Vagina (tissue), 2 donors: ENCODE results near the gene CD22. TPM values are rescaled to one million over a fixed set of nuclear protein-coding genes. Genes with fewer than 3 reads are reported as not detected.

Experiments
- DNase-seq, 2 donors: peaks; one replicate each; pipeline ENCODE4 v3.0.0-alpha.2; 2017; ENCODE audit errors: extremely low spot score in 2 of 2
- H3K27ac ChIP-seq: fragments of 200-600 bp; sonication (generic); one replicate; pipeline ENCODE4 v1.5.1; 2019
- H3K27me3 ChIP-seq: fragments of 200-600 bp; sonication (generic); one replicate; pipeline ENCODE4 v1.5.1; 2019
- H3K36me3 ChIP-seq, 2 donors: fragments of 200-600 bp; sonication (generic); one replicate each; pipeline ENCODE4 v1.5.1; 2017 to 2019
- H3K4me1 ChIP-seq: fragments of 200-600 bp; sonication (generic); one replicate; pipeline ENCODE4 v1.5.1; 2019
- H3K4me3 ChIP-seq, 2 donors: fragments of 200-600 bp; sonication (generic); 1 replicate in 1 of 2; 2 replicates in 1 of 2; pipeline ENCODE4 v1.5.1; 2016 to 2019
- H3K9me3 ChIP-seq: fragments of 200-600 bp; sonication (generic); one replicate; pipeline ENCODE4 v1.5.1; 2019
- POLR2A ChIP-seq, 2 donors: fragments of 450-650 bp; IDR thresholded peaks; one replicate each; pipeline ENCODE4 v1.6.1; 2017; ENCODE audit warnings: antibody characterized with exemption in 2 of 2, mild to moderate bottlenecking in 2 of 2, moderate library complexity in 2 of 2
- POLR2AphosphoS5 ChIP-seq, 2 donors: sonication (generic); formaldehyde crosslinking; IDR thresholded peaks; one replicate each; pipeline ENCODE4 v1.9.0; 2017; ENCODE audit warnings: antibody characterized with exemption in 2 of 2, mild to moderate bottlenecking in 2 of 2, low read depth in 1 of 2; ENCODE audit not compliant: insufficient read depth in 1 of 2
- intact Hi-C: fragments of 100-400 bp; cut with DNase I; formaldehyde crosslinking; loops from one replicate; pipeline ENCODE4 v1.15.1; 2023
- total RNA-seq: library from RNA; depleted of rRNA; stranded (reverse); fragments of >200 nt; gene quantifications from one replicate; pipeline ENCODE4 v1.2.3, GENCODE V29; 2016
- TF ChIP-seq, protein P1 (sequence below), 3 experiments: fragments of 450-650 bp in 2 of 3; fragments of 200-600 bp in 1 of 3; sonication (generic) in 1 of 3; IDR thresholded peaks; one replicate each; pipeline ENCODE4 v1.5.1; 2017 to 2019; ENCODE audit warnings: antibody characterized with exemption in 3 of 3, mild to moderate bottlenecking in 2 of 3, moderate library complexity in 2 of 3

The CD22 gene
- total RNA-seq, 1 donor from 2014 or later: 7.6 TPM

DNA sequence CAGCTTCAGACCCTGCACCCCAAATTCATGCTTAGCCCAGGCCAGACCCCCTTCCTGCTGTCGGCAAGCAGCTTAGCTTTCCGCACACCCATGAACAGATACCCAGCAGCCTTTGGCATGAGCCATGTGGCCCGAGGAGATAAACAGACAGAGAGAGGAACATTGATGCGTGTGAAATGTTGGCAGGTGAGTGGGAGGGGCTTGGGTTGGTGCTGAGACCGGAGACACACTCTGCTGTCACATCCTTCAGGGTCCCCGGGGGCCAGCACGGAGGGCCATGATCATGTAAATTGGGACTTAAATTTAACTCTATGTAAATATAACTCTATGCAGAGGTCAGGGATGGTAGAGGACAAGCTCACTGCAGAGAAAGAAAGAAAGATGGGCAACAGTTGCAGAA, 1.5 kb downstream of the CD22 start:
- Histone ChIP-seq H3K9me3 (no peaks in the 10 kb centered on the region), H3K4me3 (no peak overlapping the region), H3K27me3 (no peaks in the 10 kb centered on the region), H3K36me3 (no peaks in the 10 kb centered on the region), H3K4me1 (no peaks in the 10 kb centered on the region), H3K27ac (no peak overlapping the region)
- DNase-seq: no peak
- intact Hi-C loops: no loop called here
- TF ChIP-seq, protein P1, sequence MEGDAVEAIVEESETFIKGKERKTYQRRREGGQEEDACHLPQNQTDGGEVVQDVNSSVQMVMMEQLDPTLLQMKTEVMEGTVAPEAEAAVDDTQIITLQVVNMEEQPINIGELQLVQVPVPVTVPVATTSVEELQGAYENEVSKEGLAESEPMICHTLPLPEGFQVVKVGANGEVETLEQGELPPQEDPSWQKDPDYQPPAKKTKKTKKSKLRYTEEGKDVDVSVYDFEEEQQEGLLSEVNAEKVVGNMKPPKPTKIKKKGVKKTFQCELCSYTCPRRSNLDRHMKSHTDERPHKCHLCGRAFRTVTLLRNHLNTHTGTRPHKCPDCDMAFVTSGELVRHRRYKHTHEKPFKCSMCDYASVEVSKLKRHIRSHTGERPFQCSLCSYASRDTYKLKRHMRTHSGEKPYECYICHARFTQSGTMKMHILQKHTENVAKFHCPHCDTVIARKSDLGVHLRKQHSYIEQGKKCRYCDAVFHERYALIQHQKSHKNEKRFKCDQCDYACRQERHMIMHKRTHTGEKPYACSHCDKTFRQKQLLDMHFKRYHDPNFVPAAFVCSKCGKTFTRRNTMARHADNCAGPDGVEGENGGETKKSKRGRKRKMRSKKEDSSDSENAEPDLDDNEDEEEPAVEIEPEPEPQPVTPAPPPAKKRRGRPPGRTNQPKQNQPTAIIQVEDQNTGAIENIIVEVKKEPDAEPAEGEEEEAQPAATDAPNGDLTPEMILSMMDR (IDR thresholded peaks at IDR 0.05): no peak
- TF ChIP-seq POLR2AphosphoS5 (IDR thresholded peaks at IDR 0.05; ENCODE audit: insufficient read depth in 1 of 2, low read depth in 1 of 2) (no peak), POLR2A (IDR thresholded peaks at IDR 0.05) (no peak)

GRCh38 chr19:35331551-35332214, 2.7 kb downstream of the CD22 start:
- no peaks in the 10 kb centered on the region for H3K27me3 ChIP-seq

DNA sequence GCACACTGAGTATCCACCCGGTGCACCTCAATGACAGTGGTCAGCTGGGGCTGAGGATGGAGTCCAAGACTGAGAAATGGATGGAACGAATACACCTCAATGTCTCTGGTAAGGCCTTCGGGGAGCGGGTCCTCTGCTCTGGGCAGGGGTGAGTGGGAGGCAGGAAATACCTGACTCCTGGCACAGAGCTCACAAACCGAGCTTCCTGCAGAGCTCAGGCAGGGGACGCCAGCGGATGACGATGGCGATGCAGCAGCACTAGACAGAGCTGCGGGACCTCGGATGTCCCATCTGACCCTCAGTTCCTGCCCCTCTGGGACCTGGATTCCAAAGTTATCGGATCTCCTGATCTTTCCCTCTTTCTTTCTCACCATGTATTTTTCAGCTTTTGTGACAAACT, 3.8 kb downstream of the CD22 start:
- TF ChIP-seq POLR2A (IDR thresholded peaks at IDR 0.05) (no peak), POLR2AphosphoS5 (IDR thresholded peaks at IDR 0.05; ENCODE audit: insufficient read depth in 1 of 2, low read depth in 1 of 2) (no peak)
- TF ChIP-seq, protein P1 (IDR thresholded peaks at IDR 0.05): no peak
- H3K9me3 ChIP-seq: no peaks in the 10 kb centered on the region
- no peak overlapping the region for H3K4me3 ChIP-seq
- intact Hi-C loops: no loop called here
- DNase-seq: no peak
- H3K27me3 ChIP-seq: no peaks in the 10 kb centered on the region
- H3K4me1 ChIP-seq: no peaks in the 10 kb centered on the region
- H3K27ac ChIP-seq: no peak overlapping the region
- no peaks in the 10 kb centered on the region for H3K36me3 ChIP-seq

More at GRCh38 chr19:35331551-35332214, 2.7 kb downstream of the CD22 start:
- H3K4me1 ChIP-seq: no peaks in the 10 kb centered on the region
- no peaks in the 10 kb centered on the region for H3K9me3 ChIP-seq
- no peak overlapping the region for H3K4me3 ChIP-seq
- no peak for TF ChIP-seq POLR2A (IDR thresholded peaks at IDR 0.05)
- TF ChIP-seq, protein P1 (IDR thresholded peaks at IDR 0.05): no peak
- TF ChIP-seq POLR2AphosphoS5 (IDR thresholded peaks at IDR 0.05; ENCODE audit: insufficient read depth in 1 of 2, low read depth in 1 of 2): no peak
- H3K27ac ChIP-seq: no peak overlapping the region
- intact Hi-C loops: no loop called here
- H3K36me3 ChIP-seq: no peaks in the 10 kb centered on the region
- no peak for DNase-seq

- Histone ChIP-seq H3K4me3 (no peak overlapping the region), H3K36me3 (no peaks in the 10 kb centered on the region), H3K27ac (no peak overlapping the region), H3K9me3 (no peaks in the 10 kb centered on the region), H3K27me3 (no peaks in the 10 kb centered on the region), H3K4me1 (no peaks in the 10 kb centered on the region)
- DNase-seq: no peak
- intact Hi-C loops: no loop called here
- TF ChIP-seq POLR2A (IDR thresholded peaks at IDR 0.05) (no peak), POLR2AphosphoS5 (IDR thresholded peaks at IDR 0.05; ENCODE audit: insufficient read depth in 1 of 2, low read depth in 1 of 2) (no peak)
- TF ChIP-seq, protein P1 (IDR thresholded peaks at IDR 0.05): no peak
Observed at GRCh38 chr19:35334144-35334753, 5.3 kb downstream of the CD22 start.
